GM19240 (cell line): Measurements from ENCODE around the gene PRG2.
"Not testable (repeated sequence)": the region's sequence is repeated elsewhere in the genome, so short reads cannot be mapped to it uniquely, and the experiment has no call there.

Experiments used
- DNase-seq: peaks from one replicate; pipeline ENCODE4 v3.0.0; 2011; ENCODE audit warnings: low spot score; ENCODE audit not compliant: insufficient read length

PRG2 gene

GRCh38 chr11:57368845-57369232, 21.6 kb downstream of the PRG2 start:
- no peak for DNase-seq

GRCh38 chr11:57368106-57368844, 22.2 kb downstream of the PRG2 start:
- no peak for DNase-seq

GRCh38 chr11:57364851-57365660, 25.4 kb downstream of the PRG2 start:
- no peak for DNase-seq

GRCh38 chr11:57363131-57364080, 27.0 kb downstream of the PRG2 start:
- DNase-seq, result no peak

- DNase-seq, result no peak
These were observed 28.5 kb downstream of the PRG2 start for GRCh38 chr11:57361926-57362325.

- not testable (repeated sequence) for DNase-seq
These were observed 29.0 kb downstream of the PRG2 start for GRCh38 chr11:57361420-57361819.

GRCh38 chr11:57360991-57361390, 29.5 kb downstream of the PRG2 start:
- no peak for DNase-seq

- DNase-seq, result no peak
These were observed 30.4 kb downstream of the PRG2 start for GRCh38 chr11:57359896-57360690.

GRCh38 chr11:57359396-57359795, 31.1 kb downstream of the PRG2 start:
- DNase-seq, result no peak

GRCh38 chr11:57358991-57359390, 31.5 kb downstream of the PRG2 start:
- no peak for DNase-seq

GRCh38 chr11:57358543-57358961, 31.9 kb downstream of the PRG2 start:
- no peak for DNase-seq

GRCh38 chr11:57357856-57358255, 32.6 kb downstream of the PRG2 start:
- DNase-seq, result no peak

- no peak for DNase-seq
These were observed 33.1 kb downstream of the PRG2 start for GRCh38 chr11:57357310-57357709.

- DNase-seq, result no peak
These were observed 34.2 kb downstream of the PRG2 start for GRCh38 chr11:57356268-57356667.

- no peak for DNase-seq
These were observed 35.8 kb downstream of the PRG2 start for GRCh38 chr11:57354699-57355098.

- no peak for DNase-seq
These were observed 36.6 kb downstream of the PRG2 start for GRCh38 chr11:57353852-57354251.

GRCh38 chr11:57353446-57353845, 37.0 kb downstream of the PRG2 start:
- DNase-seq, result no peak

GRCh38 chr11:57353036-57353435, 37.4 kb downstream of the PRG2 start:
- no peak for DNase-seq

GRCh38 chr11:57349491-57350274, 40.8 kb downstream of the PRG2 start:
- peak; percentile 50 for DNase-seq
